NT2/D1 (cell line): ENCODE measurements around the gene ZNF618.

Experiments used
- DNase-seq: peaks from one replicate; pipeline ENCODE4 v3.0.0-alpha.2; 2011; ENCODE audit warnings: low read depth, low spot score
- H3K27me3 ChIP-seq: 2 replicates; pipeline ENCODE4 v1.6.0; 2011; ENCODE audit warnings: mild to moderate bottlenecking; ENCODE audit not compliant: insufficient read length, insufficient read depth
- H3K36me3 ChIP-seq: 2 replicates; pipeline ENCODE4 v1.6.1; 2011; ENCODE audit warnings: mild to moderate bottlenecking, low read length, mixed read lengths; ENCODE audit not compliant: insufficient read depth, insufficient read length
- H3K4me1 ChIP-seq: 2 replicates; pipeline ENCODE4 v1.5.1; 2011; ENCODE audit not compliant: insufficient read depth, insufficient read length
- H3K4me3 ChIP-seq: 2 replicates; pipeline ENCODE4 v1.5.1; 2011; ENCODE audit warnings: low read depth; ENCODE audit not compliant: insufficient read length
- H3K9ac ChIP-seq: 2 replicates; pipeline ENCODE4 v1.6.0; 2011; ENCODE audit warnings: low read depth; ENCODE audit not compliant: insufficient read length
- H3K9me3 ChIP-seq: 2 replicates; pipeline ENCODE4 v1.5.1; 2011; ENCODE audit warnings: mild to moderate bottlenecking, low read length; ENCODE audit not compliant: insufficient read depth
- SUZ12 ChIP-seq: IDR thresholded peaks from 2 replicates; pipeline ENCODE4 v1.6.1; 2011; ENCODE audit not compliant: insufficient read length, insufficient read depth; ENCODE audit errors: extremely low read depth
- YY1 ChIP-seq: IDR thresholded peaks from 2 replicates; pipeline ENCODE4 v1.6.1; 2011; ENCODE audit not compliant: insufficient read length, insufficient read depth
- ZNF274 ChIP-seq: IDR thresholded peaks from 2 replicates; pipeline ENCODE4 v1.6.1; 2011; ENCODE audit warnings: mild to moderate bottlenecking, low read depth, low read length

Gene ZNF618

GRCh38 chr9:113899205-113899604 lies 23.1 kb downstream of the ZNF618 start:
- H3K27me3 ChIP-seq = no peaks in the 10 kb centered on the region
- H3K9me3 ChIP-seq = no peaks in the 10 kb centered on the region
- no peak for DNase-seq
- no peaks in the 10 kb centered on the region for H3K4me1 ChIP-seq
- H3K36me3 ChIP-seq = no peaks in the 10 kb centered on the region
- H3K9ac ChIP-seq = no peak overlapping the region
- TF ChIP-seq YY1 (no peak), SUZ12 (no peak), ZNF274 (no peak)
- no peak overlapping the region for H3K4me3 ChIP-seq

DNA sequence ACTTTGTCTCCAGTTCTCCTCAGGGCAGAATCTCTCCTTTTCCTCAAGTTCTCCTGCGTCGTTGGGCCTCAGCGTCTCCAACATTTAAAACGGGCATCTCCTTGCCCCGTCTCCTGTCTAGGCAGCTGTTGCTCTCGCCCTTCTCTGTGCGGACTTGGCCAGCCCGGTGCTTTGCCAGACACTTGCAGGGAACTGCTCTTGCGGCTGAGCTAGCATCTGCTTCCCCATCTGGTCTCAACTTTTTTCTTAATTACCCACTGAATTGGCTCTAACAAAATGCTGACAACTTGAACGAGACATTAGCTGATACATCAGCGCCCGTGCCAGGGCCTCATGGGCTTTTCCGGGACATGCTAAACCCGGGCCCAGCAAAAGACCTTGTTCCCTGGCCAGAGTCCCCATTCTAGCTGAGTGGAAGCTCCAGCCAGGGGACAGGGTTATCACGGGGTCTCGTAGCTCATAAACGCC lies 25.1 kb downstream of the ZNF618 start:
- no peak for DNase-seq
- Histone ChIP-seq H3K4me3 (no peak overlapping the region), H3K36me3 (no peaks in the 10 kb centered on the region), H3K9me3 (no peaks in the 10 kb centered on the region), H3K4me1 (no peaks in the 10 kb centered on the region), H3K9ac (no peak overlapping the region), H3K27me3 (no peaks in the 10 kb centered on the region)
- TF ChIP-seq ZNF274 (no peak), SUZ12 (no peak), YY1 (no peak)

GRCh38 chr9:113903514-113904077 lies 27.5 kb downstream of the ZNF618 start:
- Histone ChIP-seq H3K36me3 (no peaks in the 10 kb centered on the region), H3K9me3 (no peaks in the 10 kb centered on the region), H3K4me3 (no peak overlapping the region), H3K27me3 (no peaks in the 10 kb centered on the region), H3K9ac (no peak overlapping the region), H3K4me1 (no peaks in the 10 kb centered on the region)
- no peak for DNase-seq
- TF ChIP-seq SUZ12 = no peak
- no peak for TF ChIP-seq YY1
- no peak for TF ChIP-seq ZNF274

DNA sequence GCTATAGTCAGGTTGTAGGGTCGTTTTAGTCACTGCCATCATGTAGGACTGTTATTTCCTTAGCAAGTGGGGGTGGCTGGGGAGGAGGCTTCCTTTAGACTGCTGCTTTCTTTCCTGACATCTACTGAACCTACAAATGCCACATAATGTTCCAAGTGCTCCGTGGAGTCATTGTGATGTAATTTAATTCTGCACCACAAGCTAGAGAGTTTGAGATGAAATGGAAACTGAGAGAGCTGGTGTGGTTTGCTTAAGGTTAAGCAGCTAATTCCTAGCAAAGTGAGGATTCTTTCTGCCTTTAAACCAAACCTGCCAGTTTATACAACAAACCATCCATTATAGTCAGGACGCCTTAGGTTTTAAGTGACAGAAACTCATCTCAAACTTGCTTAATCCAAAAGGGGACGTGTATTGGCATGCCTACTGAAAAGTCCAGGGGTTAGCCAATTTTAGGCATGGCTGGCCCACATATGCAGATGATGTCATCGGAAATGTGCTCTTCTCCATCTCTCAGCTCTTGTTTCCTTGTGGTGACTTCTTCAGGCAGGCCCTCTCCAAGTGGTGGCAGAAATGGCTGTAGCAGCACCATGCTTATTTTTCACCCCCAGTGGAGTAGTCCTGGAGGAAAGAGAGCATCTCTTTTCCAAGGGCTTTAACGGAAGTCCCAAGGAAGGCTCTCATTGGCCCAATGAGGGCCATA lies 30.5 kb downstream of the ZNF618 start:
- no peaks in the 10 kb centered on the region for H3K27me3 ChIP-seq
- H3K4me1 ChIP-seq = no peaks in the 10 kb centered on the region
- no peak overlapping the region for H3K9ac ChIP-seq
- no peak overlapping the region for H3K4me3 ChIP-seq
- TF ChIP-seq SUZ12 (no peak), YY1 (no peak), ZNF274 (no peak)
- H3K36me3 ChIP-seq = no peaks in the 10 kb centered on the region
- no peaks in the 10 kb centered on the region for H3K9me3 ChIP-seq
- no peak for DNase-seq

DNA sequence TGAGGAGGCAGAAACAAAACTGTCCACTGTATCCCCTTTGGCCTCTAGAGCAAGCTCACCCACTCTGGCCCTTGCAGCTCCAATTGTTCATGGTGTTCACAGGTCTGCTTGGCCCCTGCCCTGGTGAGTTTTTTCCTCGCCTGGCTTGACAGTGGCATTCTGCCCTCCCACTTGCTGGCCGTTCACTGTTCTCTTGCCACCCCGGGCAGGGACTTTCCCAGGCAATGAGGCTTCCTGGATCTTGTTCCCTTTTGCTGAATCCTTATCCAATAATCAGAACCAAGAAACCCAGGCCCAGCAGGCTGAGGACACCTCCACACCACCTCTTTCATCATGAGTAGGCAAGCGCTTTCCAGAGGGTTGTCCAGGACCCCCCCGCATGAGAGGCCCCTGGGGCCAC lies 31.2 kb downstream of the ZNF618 start:
- DNase-seq = no peak
- H3K4me1 ChIP-seq = peaks cover 4% of the 10 kb centered on the region
- no peak overlapping the region for H3K9ac ChIP-seq
- no peak overlapping the region for H3K4me3 ChIP-seq
- no peaks in the 10 kb centered on the region for H3K27me3 ChIP-seq
- no peaks in the 10 kb centered on the region for H3K36me3 ChIP-seq
- H3K9me3 ChIP-seq = no peaks in the 10 kb centered on the region
- TF ChIP-seq SUZ12 = no peak
- TF ChIP-seq YY1 = no peak
- TF ChIP-seq ZNF274 = no peak

DNA sequence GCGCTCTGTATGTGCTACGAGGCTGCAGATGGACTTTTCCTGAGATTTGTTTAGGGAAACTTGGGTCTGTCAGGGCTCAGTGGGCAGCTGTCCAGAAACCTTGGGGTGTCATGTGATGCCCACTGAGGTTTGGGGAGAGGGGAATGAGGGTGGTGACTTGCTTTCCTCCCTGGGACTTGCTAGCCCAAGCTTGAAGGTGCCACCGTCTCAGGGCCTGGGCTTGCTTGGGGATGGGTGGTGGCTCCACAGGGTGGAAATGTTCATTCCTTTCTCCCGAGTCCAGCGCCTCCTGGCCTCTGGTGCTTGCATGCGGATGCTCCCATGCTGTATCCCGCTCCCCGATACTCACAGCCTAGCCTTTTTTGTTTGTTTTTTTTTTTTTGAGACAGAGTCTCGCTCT lies 33.3 kb downstream of the ZNF618 start:
- DNase-seq = no peak
- Histone ChIP-seq H3K9me3 (no peaks in the 10 kb centered on the region), H3K4me3 (no peak overlapping the region), H3K9ac (no peak overlapping the region), H3K4me1 (peaks cover 4% of the 10 kb centered on the region), H3K27me3 (no peaks in the 10 kb centered on the region), H3K36me3 (no peaks in the 10 kb centered on the region)
- TF ChIP-seq ZNF274 (no peak), YY1 (no peak), SUZ12 (no peak)

DNA sequence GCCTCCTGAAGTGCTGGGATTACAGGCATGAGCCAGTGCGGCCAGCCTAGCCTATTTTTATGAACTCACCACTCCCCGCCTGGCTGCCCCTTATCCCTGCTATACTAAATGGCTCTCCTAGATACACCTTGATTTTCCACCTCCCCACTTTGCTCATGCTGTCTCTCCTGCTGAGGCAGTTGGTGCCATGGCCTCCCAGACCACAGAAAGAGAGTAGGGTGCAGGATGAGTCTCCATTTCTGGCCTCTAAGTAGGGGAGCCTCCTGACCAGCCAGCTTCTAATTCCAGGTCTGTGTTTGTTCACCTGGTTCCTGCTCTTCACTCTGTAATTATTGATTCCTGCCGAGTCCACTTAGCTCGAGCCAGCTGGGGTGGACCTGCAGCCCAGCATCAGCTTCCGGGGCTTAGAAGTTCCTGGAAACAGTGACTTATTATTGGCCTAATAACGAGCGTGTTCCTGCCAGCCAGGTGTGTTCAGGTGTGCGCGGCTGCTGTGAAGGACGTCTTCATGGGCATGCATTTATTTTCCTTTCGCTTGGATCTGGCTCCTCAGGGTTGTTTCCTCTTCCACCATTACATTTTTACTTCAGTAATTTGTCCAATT lies 34.0 kb downstream of the ZNF618 start:
- Histone ChIP-seq H3K4me1 (peaks cover 4% of the 10 kb centered on the region), H3K9ac (no peak overlapping the region), H3K9me3 (no peaks in the 10 kb centered on the region), H3K4me3 (no peak overlapping the region), H3K36me3 (no peaks in the 10 kb centered on the region), H3K27me3 (no peaks in the 10 kb centered on the region)
- no peak for DNase-seq
- TF ChIP-seq ZNF274 = no peak
- no peak for TF ChIP-seq YY1
- TF ChIP-seq SUZ12 = no peak
